Measurements from ENCODE around the gene CAMSAP2. TPM values are rescaled to one million over a fixed set of nuclear protein-coding genes. Genes with fewer than 3 reads are reported as not detected.

Gene CAMSAP2
- total RNA-seq, 1 experiment from 2014 or later = 30.3 TPM

GRCh38 chr1:200731654-200732332, 6.9 kb upstream of the CAMSAP2 start:
- CTCF ChIA-PET = no interaction called here
- Mint-ChIP-seq H3K27me3 (ENCODE audit: unreplicated experiment) (no peaks in the 10 kb centered on the region), H3K4me3 (ENCODE audit: low read depth, unreplicated experiment) (no peak overlapping the region), H3K27ac (ENCODE audit: unreplicated experiment) (no peak overlapping the region), H3K36me3 (ENCODE audit: insufficient read depth, unreplicated experiment) (no peaks in the 10 kb centered on the region), H3K4me1 (ENCODE audit: low read depth, unreplicated experiment) (no peaks in the 10 kb centered on the region), H3K9me3 (ENCODE audit: low read depth, unreplicated experiment) (no peaks in the 10 kb centered on the region)
- intact Hi-C loops (cut with micrococcal nuclease; ENCODE audit: unreplicated experiment) = no loop called here
- BruUV-seq (replicated peaks) = no TSS peak
- no peak for TF ChIP-seq CTCF (IDR thresholded peaks at IDR 0.05; ENCODE audit: unreplicated experiment)
- no peak for DNase-seq

GRCh38 chr1:200732438-200732837, 6.3 kb upstream of the CAMSAP2 start:
- intact Hi-C loops (cut with micrococcal nuclease; ENCODE audit: unreplicated experiment) = no loop called here
- Mint-ChIP-seq H3K36me3 (ENCODE audit: insufficient read depth, unreplicated experiment) (no peaks in the 10 kb centered on the region), H3K27me3 (ENCODE audit: unreplicated experiment) (no peaks in the 10 kb centered on the region), H3K9me3 (ENCODE audit: low read depth, unreplicated experiment) (no peaks in the 10 kb centered on the region), H3K4me3 (ENCODE audit: low read depth, unreplicated experiment) (no peak overlapping the region), H3K27ac (ENCODE audit: unreplicated experiment) (no peak overlapping the region), H3K4me1 (ENCODE audit: low read depth, unreplicated experiment) (no peaks in the 10 kb centered on the region)
- no peak for DNase-seq
- CTCF ChIA-PET = interaction anchor here (0.7 kb wide), 1 partner anchor 110 kb away, joined by 3 read pairs; no protein-coding TSS in a partner anchor
- BruUV-seq (replicated peaks) = no TSS peak
- no peak for TF ChIP-seq CTCF (IDR thresholded peaks at IDR 0.05; ENCODE audit: unreplicated experiment)

GRCh38 chr1:200733907-200734306, 4.8 kb upstream of the CAMSAP2 start:
- Mint-ChIP-seq H3K4me3 (ENCODE audit: low read depth, unreplicated experiment) (no peak overlapping the region), H3K27ac (ENCODE audit: unreplicated experiment) (no peak overlapping the region)
- no peak for TF ChIP-seq CTCF (IDR thresholded peaks at IDR 0.05; ENCODE audit: unreplicated experiment)

GRCh38 chr1:200737647-200738291, 924 bp upstream of the CAMSAP2 start:
- intact Hi-C loops (cut with micrococcal nuclease; ENCODE audit: unreplicated experiment) = no loop called here
- Mint-ChIP-seq H3K9me3 (ENCODE audit: low read depth, unreplicated experiment) (no peaks in the 10 kb centered on the region), H3K4me3 (ENCODE audit: low read depth, unreplicated experiment) (peak overlapping the region; percentile 92), H3K27me3 (ENCODE audit: unreplicated experiment) (no peaks in the 10 kb centered on the region), H3K27ac (ENCODE audit: unreplicated experiment) (peak overlapping the region; percentile 88), H3K36me3 (ENCODE audit: insufficient read depth, unreplicated experiment) (peaks cover 29% of the 10 kb centered on the region), H3K4me1 (ENCODE audit: low read depth, unreplicated experiment) (peaks cover 20% of the 10 kb centered on the region)
- no peak for DNase-seq
- CTCF ChIA-PET = interaction anchor here (1.0 to 1.6 kb wide), 2 partner anchors 10 to 68 kb away, joined by 4 to 5 read pairs; partner anchors contain the start of gene DDX59
- no TSS peak for BruUV-seq (replicated peaks)
- TF ChIP-seq CTCF (IDR thresholded peaks at IDR 0.05; ENCODE audit: unreplicated experiment) = no peak

More at GRCh38 chr1:200733907-200734306, 4.8 kb upstream of the CAMSAP2 start:
- no peak for DNase-seq
- no TSS peak for BruUV-seq (replicated peaks)
- CTCF ChIA-PET = no interaction called here
- no peaks in the 10 kb centered on the region for H3K27me3 Mint-ChIP-seq (ENCODE audit: unreplicated experiment)
- H3K4me1 Mint-ChIP-seq (ENCODE audit: low read depth, unreplicated experiment) = peaks cover 8% of the 10 kb centered on the region
- no peaks in the 10 kb centered on the region for H3K9me3 Mint-ChIP-seq (ENCODE audit: low read depth, unreplicated experiment)
- H3K36me3 Mint-ChIP-seq (ENCODE audit: insufficient read depth, unreplicated experiment) = peaks cover 13% of the 10 kb centered on the region
- intact Hi-C loops (cut with micrococcal nuclease; ENCODE audit: unreplicated experiment) = no loop called here

All from Calu3 (cell line).